ENCODE data around the gene MCRIP2. TPM values are rescaled to one million over a fixed set of nuclear protein-coding genes. Genes with fewer than 3 reads are reported as not detected.

The MCRIP2 gene
- total and polyA plus RNA-seq, 9 of the 15 experiments (the other 6 are each of a cell fraction or from before 2014, with no cell fraction given): 0.80 to 120 (median 35.2) TPM

DNA sequence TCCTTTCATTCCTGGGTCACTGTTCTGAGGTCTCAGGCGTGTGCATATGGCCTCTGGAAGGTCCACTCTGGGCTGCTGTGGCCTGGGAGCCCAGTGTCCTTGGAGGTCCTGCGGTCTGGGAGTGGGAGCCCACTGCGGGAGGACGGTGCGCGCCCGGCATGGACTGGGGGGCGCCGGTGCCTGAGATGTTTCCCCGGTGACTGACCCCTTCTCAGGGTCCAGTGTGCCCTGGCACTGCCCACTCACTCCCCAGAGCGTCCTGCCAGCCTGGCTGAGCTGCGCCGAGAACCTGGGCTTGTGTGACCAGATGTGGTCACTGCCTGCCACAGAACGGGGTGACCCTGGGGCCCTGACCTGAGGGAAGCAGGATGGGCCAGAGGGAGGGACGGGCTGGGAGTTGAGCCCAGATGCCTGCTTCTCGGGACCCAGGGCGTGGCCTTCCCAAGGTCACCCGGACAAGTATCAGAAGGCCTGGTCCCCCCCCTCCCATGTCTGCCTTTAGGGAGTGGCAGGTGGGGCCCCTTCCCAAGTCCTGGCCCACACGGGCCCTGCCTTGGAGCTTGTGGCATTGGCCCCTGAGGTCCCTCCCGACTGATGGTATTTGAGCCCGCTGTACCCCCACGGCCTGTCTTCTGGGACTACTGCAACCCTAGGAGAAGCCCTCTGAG lies 32.7 kb downstream of the MCRIP2 start (continued):
- TF ChIP-seq SMAD1 (IDR thresholded peaks at IDR 0.05; ENCODE audit: low read depth, low read length, partially characterized antibody) (no peak), ZNF124 (CRISPR knock-in tag; IDR thresholded peaks at IDR 0.05) (no peak), ETS2 (tag; IDR thresholded peaks at IDR 0.05; ENCODE audit: borderline replicate concordance, poor library complexity, severe bottlenecking) (no peak), STAG1 (CRISPR knock-in tag; IDR thresholded peaks at IDR 0.05; ENCODE audit: borderline replicate concordance) (no peak), SAP30 (IDR thresholded peaks at IDR 0.05; ENCODE audit: borderline replicate concordance, insufficient read depth, low read depth, low read length, poor library complexity, severe bottlenecking) (no peak), ZNF12 (CRISPR knock-in tag; IDR thresholded peaks at IDR 0.05) (0 out of 2 replicates have a peak, but pooled peaks have one; percentile 4), HMGN3 (IDR thresholded peaks at IDR 0.05; ENCODE audit: borderline replicate concordance, extremely low read depth, insufficient read length, low read depth, low read length) (no peak), CHD2 (IDR thresholded peaks at IDR 0.05; ENCODE audit: low read depth, low read length) (no peak), ZBTB17 (CRISPR knock-in tag; IDR thresholded peaks at IDR 0.05) (peak; percentile 11; the same call in 1 of the 2 replicates), ZNF695 (CRISPR knock-in tag; IDR thresholded peaks at IDR 0.05) (no peak), RBM14 (IDR thresholded peaks at IDR 0.05; ENCODE audit: borderline replicate concordance, insufficient read depth, low read depth, low read length) (no peak), KLF6 (CRISPR knock-in tag; IDR thresholded peaks at IDR 0.05; ENCODE audit: borderline replicate concordance) (no peak), GATA2 (CRISPR knock-in tag; IDR thresholded peaks at IDR 0.05) (no peak), ETV6 (IDR thresholded peaks at IDR 0.05; ENCODE audit: borderline replicate concordance in 1 of 2, low read depth in 2 of 2, low read length in 1 of 2) (no peak), ETV6 (CRISPR knock-in tag; IDR thresholded peaks at IDR 0.05; ENCODE audit: borderline replicate concordance) (no peak), ZNF778 (CRISPR knock-in tag; IDR thresholded peaks at IDR 0.05) (no peak), LARP7 (IDR thresholded peaks at IDR 0.05) (no peak), MXI1 (IDR thresholded peaks at IDR 0.05; ENCODE audit: low read depth, low read length) (no peak), ZSCAN29 (IDR thresholded peaks at IDR 0.05) (no peak), PRPF4 (IDR thresholded peaks at IDR 0.05; ENCODE audit: insufficient read depth, low read depth, low read length, poor library complexity, severe bottlenecking) (no peak)
- TF ChIP-seq, protein P1, sequence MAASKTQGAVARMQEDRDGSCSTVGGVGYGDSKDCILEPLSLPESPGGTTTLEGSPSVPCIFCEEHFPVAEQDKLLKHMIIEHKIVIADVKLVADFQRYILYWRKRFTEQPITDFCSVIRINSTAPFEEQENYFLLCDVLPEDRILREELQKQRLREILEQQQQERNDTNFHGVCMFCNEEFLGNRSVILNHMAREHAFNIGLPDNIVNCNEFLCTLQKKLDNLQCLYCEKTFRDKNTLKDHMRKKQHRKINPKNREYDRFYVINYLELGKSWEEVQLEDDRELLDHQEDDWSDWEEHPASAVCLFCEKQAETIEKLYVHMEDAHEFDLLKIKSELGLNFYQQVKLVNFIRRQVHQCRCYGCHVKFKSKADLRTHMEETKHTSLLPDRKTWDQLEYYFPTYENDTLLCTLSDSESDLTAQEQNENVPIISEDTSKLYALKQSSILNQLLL (CRISPR knock-in tag; IDR thresholded peaks at IDR 0.05; ENCODE audit: borderline replicate concordance): no peak
- TF ChIP-seq, protein P2, sequence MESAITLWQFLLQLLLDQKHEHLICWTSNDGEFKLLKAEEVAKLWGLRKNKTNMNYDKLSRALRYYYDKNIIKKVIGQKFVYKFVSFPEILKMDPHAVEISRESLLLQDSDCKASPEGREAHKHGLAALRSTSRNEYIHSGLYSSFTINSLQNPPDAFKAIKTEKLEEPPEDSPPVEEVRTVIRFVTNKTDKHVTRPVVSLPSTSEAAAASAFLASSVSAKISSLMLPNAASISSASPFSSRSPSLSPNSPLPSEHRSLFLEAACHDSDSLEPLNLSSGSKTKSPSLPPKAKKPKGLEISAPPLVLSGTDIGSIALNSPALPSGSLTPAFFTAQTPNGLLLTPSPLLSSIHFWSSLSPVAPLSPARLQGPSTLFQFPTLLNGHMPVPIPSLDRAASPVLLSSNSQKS (CRISPR knock-in tag; IDR thresholded peaks at IDR 0.05): no peak
- TF ChIP-seq, protein P3, sequence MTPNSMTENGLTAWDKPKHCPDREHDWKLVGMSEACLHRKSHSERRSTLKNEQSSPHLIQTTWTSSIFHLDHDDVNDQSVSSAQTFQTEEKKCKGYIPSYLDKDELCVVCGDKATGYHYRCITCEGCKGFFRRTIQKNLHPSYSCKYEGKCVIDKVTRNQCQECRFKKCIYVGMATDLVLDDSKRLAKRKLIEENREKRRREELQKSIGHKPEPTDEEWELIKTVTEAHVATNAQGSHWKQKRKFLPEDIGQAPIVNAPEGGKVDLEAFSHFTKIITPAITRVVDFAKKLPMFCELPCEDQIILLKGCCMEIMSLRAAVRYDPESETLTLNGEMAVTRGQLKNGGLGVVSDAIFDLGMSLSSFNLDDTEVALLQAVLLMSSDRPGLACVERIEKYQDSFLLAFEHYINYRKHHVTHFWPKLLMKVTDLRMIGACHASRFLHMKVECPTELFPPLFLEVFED (CRISPR knock-in tag; conservative IDR thresholded peaks at IDR 0.05): no peak
- TF ChIP-seq, protein P4, sequence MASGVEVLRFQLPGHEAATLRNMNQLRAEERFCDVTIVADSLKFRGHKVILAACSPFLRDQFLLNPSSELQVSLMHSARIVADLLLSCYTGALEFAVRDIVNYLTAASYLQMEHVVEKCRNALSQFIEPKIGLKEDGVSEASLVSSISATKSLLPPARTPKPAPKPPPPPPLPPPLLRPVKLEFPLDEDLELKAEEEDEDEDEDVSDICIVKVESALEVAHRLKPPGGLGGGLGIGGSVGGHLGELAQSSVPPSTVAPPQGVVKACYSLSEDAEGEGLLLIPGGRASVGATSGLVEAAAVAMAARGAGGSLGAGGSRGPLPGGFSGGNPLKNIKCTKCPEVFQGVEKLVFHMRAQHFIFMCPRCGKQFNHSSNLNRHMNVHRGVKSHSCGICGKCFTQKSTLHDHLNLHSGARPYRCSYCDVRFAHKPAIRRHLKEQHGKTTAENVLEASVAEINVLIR (CRISPR knock-in tag; IDR thresholded peaks at IDR 0.05): no peak
